ENCODE results near the gene EIF2D. TPM values are rescaled to one million over a fixed set of nuclear protein-coding genes. Genes with fewer than 3 reads are reported as not detected.

The EIF2D gene
- total and polyA plus RNA-seq, 9 of the 15 experiments (the other 6 are each of a cell fraction or from before 2014, with no cell fraction given) = 81.1 to 138 (median 93.9) TPM

GRCh38 chr1:206651958-206652890 lies 40.0 kb upstream of the EIF2D start (continued):
- TF ChIP-seq NFRKB (IDR thresholded peaks at IDR 0.05; ENCODE audit: low read depth) = peak; percentile 46; the same call in 1 of the 2 replicates
- TF ChIP-seq TAF1 (IDR thresholded peaks at IDR 0.05; ENCODE audit: control insufficient read depth, extremely low read depth, insufficient read depth, low read length, severe bottlenecking) = no peak
- TF ChIP-seq TOE1 (IDR thresholded peaks at IDR 0.05; ENCODE audit: borderline replicate concordance) = 0 out of 2 replicates have a peak, but pooled peaks have one; percentile 65
- TF ChIP-seq TOE1 (CRISPR knock-in tag; IDR thresholded peaks at IDR 0.05; ENCODE audit: borderline replicate concordance, low read depth) = no peak
- no peak for TF ChIP-seq HNRNPLL (IDR thresholded peaks at IDR 0.05; ENCODE audit: low read depth, low read length, poor library complexity, severe bottlenecking)
- TF ChIP-seq TCF15 (CRISPR knock-in tag; IDR thresholded peaks at IDR 0.05) = no peak
- no peak for TF ChIP-seq MCM5 (IDR thresholded peaks at IDR 0.05; ENCODE audit: low read depth)
- no peak for TF ChIP-seq KLF1 (tag; IDR thresholded peaks at IDR 0.05)
- TF ChIP-seq ZNF41 (CRISPR knock-in tag; conservative IDR thresholded peaks at IDR 0.05) = no peak
- no peak for TF ChIP-seq NFYB (IDR thresholded peaks at IDR 0.05; ENCODE audit: extremely low read depth, insufficient read length)
- no peak for TF ChIP-seq BRF1 (IDR thresholded peaks at IDR 0.05; ENCODE audit: borderline replicate concordance, extremely low read depth, insufficient read length)
- no peak for TF ChIP-seq TFAM (CRISPR knock-in tag; conservative IDR thresholded peaks at IDR 0.05)
- TF ChIP-seq ETV5 (CRISPR knock-in tag; IDR thresholded peaks at IDR 0.05; ENCODE audit: low read depth) = no peak; the same call in 1 of the 2 replicates
- peak; percentile 70 for TF ChIP-seq HES1 (IDR thresholded peaks at IDR 0.05; ENCODE audit: low read depth)
- no peak for TF ChIP-seq MLX (CRISPR knock-in tag; conservative IDR thresholded peaks at IDR 0.05)
- TF ChIP-seq ARID3A (IDR thresholded peaks at IDR 0.05; ENCODE audit: borderline replicate concordance, low read depth, low read length) = peak; percentile 79; the same call in 1 of the 2 replicates
- TF ChIP-seq MYNN (IDR thresholded peaks at IDR 0.05) = peak; percentile 90
- TF ChIP-seq MYNN (CRISPR knock-in tag; IDR thresholded peaks at IDR 0.05) = no peak
- TF ChIP-seq MTA1 (IDR thresholded peaks at IDR 0.05; ENCODE audit: borderline replicate concordance) = peak; percentile 79
- no peak for TF ChIP-seq ZFP30 (CRISPR knock-in tag; IDR thresholded peaks at IDR 0.05; ENCODE audit: borderline replicate concordance)
- peak; percentile 92 to 93 for TF ChIP-seq FOXK2 (conservative IDR thresholded peaks at IDR 0.05 in 1 of 2, IDR thresholded peaks at IDR 0.05 in 1 of 2; ENCODE audit: low read depth in 2 of 2)
- TF ChIP-seq ZNF444 (CRISPR knock-in tag; IDR thresholded peaks at IDR 0.05) = no peak
- no peak for TF ChIP-seq KDM4B (IDR thresholded peaks at IDR 0.05; ENCODE audit: borderline replicate concordance in 2 of 2, low read depth in 1 of 2)
- TF ChIP-seq NBN (IDR thresholded peaks at IDR 0.05; ENCODE audit: low read depth) = peak; percentile 97
- TF ChIP-seq HDGF (IDR thresholded peaks at IDR 0.05) = no peak; the same call in 1 of the 2 replicates
